Measurements from ENCODE around the gene SH3PXD2A.

SH3PXD2A gene

GRCh38 chr10:103599907-103600306 is 255.5 kb downstream of the SH3PXD2A start:
- H3K4me3 ChIP-seq (ENCODE audit: low read depth, low read length): no peak overlapping the region
- no peak for DNase-seq (ENCODE audit: low read depth)
- no peak for TF ChIP-seq CTCF (IDR thresholded peaks at IDR 0.05; ENCODE audit: control insufficient read depth, extremely low read depth, insufficient read depth)

- no peak for DNase-seq (ENCODE audit: low read depth)
- H3K4me3 ChIP-seq (ENCODE audit: low read depth, low read length): no peak overlapping the region
- no peak for TF ChIP-seq CTCF (IDR thresholded peaks at IDR 0.05; ENCODE audit: control insufficient read depth, extremely low read depth, insufficient read depth)
Observed at GRCh38 chr10:103599211-103599610, 256.2 kb downstream of the SH3PXD2A start.

- DNase-seq (ENCODE audit: low read depth): peak; percentile 78
- TF ChIP-seq CTCF (IDR thresholded peaks at IDR 0.05; ENCODE audit: control insufficient read depth, extremely low read depth, insufficient read depth): peak; percentile 96
- no peak overlapping the region for H3K4me3 ChIP-seq (ENCODE audit: low read depth, low read length)
Observed at GRCh38 chr10:103598654-103599115, 256.7 kb downstream of the SH3PXD2A start.

GRCh38 chr10:103597003-103597402 is 258.4 kb downstream of the SH3PXD2A start:
- H3K4me3 ChIP-seq (ENCODE audit: low read depth, low read length): no peak overlapping the region
- DNase-seq (ENCODE audit: low read depth): no peak
- TF ChIP-seq CTCF (IDR thresholded peaks at IDR 0.05; ENCODE audit: control insufficient read depth, extremely low read depth, insufficient read depth): no peak

- H3K4me3 ChIP-seq (ENCODE audit: low read depth, low read length): no peak overlapping the region
- no peak for TF ChIP-seq CTCF (IDR thresholded peaks at IDR 0.05; ENCODE audit: control insufficient read depth, extremely low read depth, insufficient read depth)
- DNase-seq (ENCODE audit: low read depth): no peak
Observed at GRCh38 chr10:103595933-103596726, 259.2 kb downstream of the SH3PXD2A start.

GRCh38 chr10:103593022-103593570 is 262.3 kb downstream of the SH3PXD2A start:
- H3K4me3 ChIP-seq (ENCODE audit: low read depth, low read length): no peak overlapping the region
- TF ChIP-seq CTCF (IDR thresholded peaks at IDR 0.05; ENCODE audit: control insufficient read depth, extremely low read depth, insufficient read depth): no peak
- no peak for DNase-seq (ENCODE audit: low read depth)

Measured in LNCaP clone FGC (cell line).